ENCODE data around the gene MBTPS1. TPM values are rescaled to one million over a fixed set of nuclear protein-coding genes. Genes with fewer than 3 reads are reported as not detected.

The MBTPS1 gene
- total RNA-seq, 1 experiment from 2014 or later = 130 TPM

DNA sequence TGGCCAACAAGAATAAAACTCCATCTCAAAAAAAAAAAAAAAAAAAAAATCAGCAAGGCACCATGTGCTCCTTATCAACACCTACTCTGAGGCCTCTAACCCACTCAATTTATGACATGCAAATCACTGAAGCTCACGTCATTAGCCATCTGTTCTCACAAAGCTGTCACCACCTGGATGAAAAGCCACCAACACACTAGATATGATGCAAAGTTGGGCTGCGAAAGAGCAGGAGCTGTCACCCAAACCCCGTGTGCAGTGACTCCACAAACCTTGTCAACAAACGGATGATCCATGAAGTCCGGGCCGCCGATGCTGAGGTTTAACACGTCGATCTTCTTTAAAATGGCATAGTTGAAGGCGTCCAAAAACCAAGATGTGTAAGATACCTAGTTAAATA is 25.3 kb downstream of the MBTPS1 start:
- no TSS peak for BruUV-seq (replicated peaks)
- Mint-ChIP-seq H3K4me1 (ENCODE audit: low read depth, unreplicated experiment) (no peaks in the 10 kb centered on the region), H3K4me3 (ENCODE audit: low read depth, unreplicated experiment) (no peak overlapping the region), H3K9me3 (ENCODE audit: low read depth, unreplicated experiment) (no peaks in the 10 kb centered on the region), H3K36me3 (ENCODE audit: insufficient read depth, unreplicated experiment) (peaks cover 38% of the 10 kb centered on the region), H3K27ac (ENCODE audit: unreplicated experiment) (no peak overlapping the region), H3K27me3 (ENCODE audit: unreplicated experiment) (no peaks in the 10 kb centered on the region)
- intact Hi-C loops (cut with micrococcal nuclease; ENCODE audit: unreplicated experiment) = loop anchor here (10.0 kb wide), 1 partner anchor 403 kb away; no protein-coding TSS in a partner anchor
- CTCF ChIA-PET = no interaction called here
- TF ChIP-seq, protein P1, sequence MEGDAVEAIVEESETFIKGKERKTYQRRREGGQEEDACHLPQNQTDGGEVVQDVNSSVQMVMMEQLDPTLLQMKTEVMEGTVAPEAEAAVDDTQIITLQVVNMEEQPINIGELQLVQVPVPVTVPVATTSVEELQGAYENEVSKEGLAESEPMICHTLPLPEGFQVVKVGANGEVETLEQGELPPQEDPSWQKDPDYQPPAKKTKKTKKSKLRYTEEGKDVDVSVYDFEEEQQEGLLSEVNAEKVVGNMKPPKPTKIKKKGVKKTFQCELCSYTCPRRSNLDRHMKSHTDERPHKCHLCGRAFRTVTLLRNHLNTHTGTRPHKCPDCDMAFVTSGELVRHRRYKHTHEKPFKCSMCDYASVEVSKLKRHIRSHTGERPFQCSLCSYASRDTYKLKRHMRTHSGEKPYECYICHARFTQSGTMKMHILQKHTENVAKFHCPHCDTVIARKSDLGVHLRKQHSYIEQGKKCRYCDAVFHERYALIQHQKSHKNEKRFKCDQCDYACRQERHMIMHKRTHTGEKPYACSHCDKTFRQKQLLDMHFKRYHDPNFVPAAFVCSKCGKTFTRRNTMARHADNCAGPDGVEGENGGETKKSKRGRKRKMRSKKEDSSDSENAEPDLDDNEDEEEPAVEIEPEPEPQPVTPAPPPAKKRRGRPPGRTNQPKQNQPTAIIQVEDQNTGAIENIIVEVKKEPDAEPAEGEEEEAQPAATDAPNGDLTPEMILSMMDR (IDR thresholded peaks at IDR 0.05; ENCODE audit: unreplicated experiment) = no peak
- DNase-seq = no peak

DNA sequence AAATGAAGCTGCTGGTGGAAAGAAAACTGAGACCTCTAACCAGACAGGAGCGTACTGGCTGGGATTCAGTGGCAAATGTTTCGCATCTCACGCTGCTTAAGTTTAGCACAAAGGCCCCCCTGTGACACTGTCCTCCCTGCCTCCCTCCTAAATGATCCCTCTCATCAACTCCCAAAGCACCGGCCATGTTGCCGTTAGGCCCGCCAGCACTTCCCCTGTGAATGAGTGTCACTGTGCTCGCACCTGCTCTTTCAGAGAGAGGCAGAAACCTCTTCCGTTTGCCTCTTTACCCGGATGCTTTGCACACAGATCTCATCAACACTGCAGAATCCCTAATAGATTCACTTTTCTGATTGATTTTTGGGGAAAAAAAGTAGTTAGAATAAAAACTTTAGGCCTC is 26.5 kb downstream of the MBTPS1 start:
- CTCF ChIA-PET = no interaction called here
- TF ChIP-seq, protein P1 (IDR thresholded peaks at IDR 0.05; ENCODE audit: unreplicated experiment) = no peak
- H3K4me1 Mint-ChIP-seq (ENCODE audit: low read depth, unreplicated experiment) = no peaks in the 10 kb centered on the region

DNA sequence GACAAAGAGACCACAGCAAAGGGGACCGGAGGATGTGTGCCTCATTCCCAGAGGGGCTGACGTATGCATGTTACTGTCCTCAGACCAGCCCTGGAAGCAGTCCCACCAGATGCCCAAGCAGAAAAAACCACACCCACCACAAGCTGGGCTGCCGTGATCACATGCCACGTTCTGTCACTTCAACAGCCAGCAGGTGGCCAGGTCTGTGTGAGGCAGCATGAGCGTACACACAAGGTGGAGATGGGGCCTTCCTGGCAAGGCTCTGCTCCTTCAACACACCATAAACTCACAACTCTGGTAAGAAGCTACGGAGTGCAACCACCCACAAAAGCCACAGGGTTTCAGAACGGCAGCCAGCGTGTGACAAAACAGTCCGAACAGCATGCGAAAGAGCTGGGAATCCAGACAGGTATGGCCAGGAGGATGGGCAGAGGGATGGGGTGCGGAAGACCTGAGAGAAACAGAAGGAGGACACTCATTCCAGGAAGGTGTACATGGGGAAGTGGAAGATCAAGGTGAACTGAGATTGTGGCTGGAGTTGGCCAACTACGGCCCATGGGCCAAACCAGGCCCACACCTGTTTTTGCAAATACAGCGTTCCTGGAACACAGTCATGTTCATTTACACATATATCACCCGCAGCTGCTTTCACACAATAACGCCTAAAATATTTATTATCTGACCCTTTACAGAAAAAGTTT is 27.9 kb downstream of the MBTPS1 start:
- H3K27ac Mint-ChIP-seq (ENCODE audit: unreplicated experiment) = no peak overlapping the region
- H3K36me3 Mint-ChIP-seq (ENCODE audit: insufficient read depth, unreplicated experiment) = peaks cover 36% of the 10 kb centered on the region
- TF ChIP-seq, protein P1 (IDR thresholded peaks at IDR 0.05; ENCODE audit: unreplicated experiment) = no peak
- intact Hi-C loops (cut with micrococcal nuclease; ENCODE audit: unreplicated experiment) = no loop called here
- no TSS peak for BruUV-seq (replicated peaks)
- H3K9me3 Mint-ChIP-seq (ENCODE audit: low read depth, unreplicated experiment) = no peaks in the 10 kb centered on the region
- no peaks in the 10 kb centered on the region for H3K27me3 Mint-ChIP-seq (ENCODE audit: unreplicated experiment)
- DNase-seq = no peak
- no peaks in the 10 kb centered on the region for H3K4me1 Mint-ChIP-seq (ENCODE audit: low read depth, unreplicated experiment)
- H3K4me3 Mint-ChIP-seq (ENCODE audit: low read depth, unreplicated experiment) = no peak overlapping the region
- CTCF ChIA-PET = no interaction called here

More for the DNA sequence above, 26.5 kb downstream of the MBTPS1 start:
- no peak overlapping the region for H3K27ac Mint-ChIP-seq (ENCODE audit: unreplicated experiment)
- intact Hi-C loops (cut with micrococcal nuclease; ENCODE audit: unreplicated experiment) = loop anchor here (10.0 kb wide), 1 partner anchor 405 kb away; no protein-coding TSS in a partner anchor
- no TSS peak for BruUV-seq (replicated peaks)
- H3K4me3 Mint-ChIP-seq (ENCODE audit: low read depth, unreplicated experiment) = no peak overlapping the region
- no peaks in the 10 kb centered on the region for H3K27me3 Mint-ChIP-seq (ENCODE audit: unreplicated experiment)
- H3K36me3 Mint-ChIP-seq (ENCODE audit: insufficient read depth, unreplicated experiment) = peaks cover 39% of the 10 kb centered on the region
- H3K9me3 Mint-ChIP-seq (ENCODE audit: low read depth, unreplicated experiment) = no peaks in the 10 kb centered on the region
- DNase-seq = no peak

DNA sequence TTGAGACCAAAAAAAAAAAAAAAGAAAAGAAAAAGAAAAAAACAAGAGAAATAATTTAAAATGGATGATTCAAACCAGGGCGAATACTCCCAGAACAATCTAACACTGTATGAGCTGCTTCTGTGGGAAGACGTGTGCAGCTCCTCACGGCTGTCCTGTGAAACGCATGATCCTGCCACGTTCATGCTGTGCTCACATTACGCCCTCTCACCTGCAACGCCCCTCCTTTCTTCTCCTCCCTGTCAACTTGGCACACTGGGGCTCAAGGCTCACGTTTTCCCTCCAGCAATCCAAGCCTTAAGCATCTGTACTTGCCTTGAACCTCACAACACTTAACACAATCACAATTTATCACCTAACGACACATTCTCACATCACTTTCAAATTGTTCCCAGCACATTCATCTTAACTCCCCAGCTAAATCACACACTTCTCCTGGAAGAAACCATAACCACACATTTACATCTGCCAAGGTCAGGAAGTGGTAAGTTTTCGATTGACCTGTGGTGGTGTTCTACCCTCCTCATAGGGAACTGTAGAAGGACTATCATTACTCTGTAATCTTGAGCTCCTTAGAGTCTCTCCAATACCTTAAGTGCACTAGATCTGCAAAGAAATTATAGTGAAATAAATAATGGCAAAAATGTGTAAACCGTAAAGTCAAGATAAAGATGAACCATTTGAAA is 29.1 kb downstream of the MBTPS1 start:
- Mint-ChIP-seq H3K27ac (ENCODE audit: unreplicated experiment) (no peak overlapping the region), H3K27me3 (ENCODE audit: unreplicated experiment) (no peaks in the 10 kb centered on the region), H3K9me3 (ENCODE audit: low read depth, unreplicated experiment) (no peaks in the 10 kb centered on the region), H3K36me3 (ENCODE audit: insufficient read depth, unreplicated experiment) (peaks cover 32% of the 10 kb centered on the region), H3K4me3 (ENCODE audit: low read depth, unreplicated experiment) (no peak overlapping the region), H3K4me1 (ENCODE audit: low read depth, unreplicated experiment) (no peaks in the 10 kb centered on the region)
- BruUV-seq (replicated peaks) = no TSS peak
- DNase-seq = no peak
- intact Hi-C loops (cut with micrococcal nuclease; ENCODE audit: unreplicated experiment) = no loop called here
- TF ChIP-seq, protein P1 (IDR thresholded peaks at IDR 0.05; ENCODE audit: unreplicated experiment) = no peak
- CTCF ChIA-PET = interaction anchor here (0.6 to 2.3 kb wide), 2 partner anchors 99 to 130 kb away, joined by 3 to 7 read pairs; partner anchors contain the start of gene TAF1C
